HFF-Myc (cell line): Measurements from ENCODE around the gene GALNT10.

ENCODE experiments used
- DNase-seq: peaks from one replicate; pipeline ENCODE4 v3.0.0-alpha.2; 2011; ENCODE audit warnings: low read depth; ENCODE audit errors: extremely low read depth
- H3K4me3 ChIP-seq: replicated peaks from 2 replicates; pipeline ENCODE4 v1.5.1; 2011; ENCODE audit warnings: low read depth, mild to moderate bottlenecking, control low read depth, low read length
- CTCF ChIP-seq: IDR thresholded peaks from 2 replicates; pipeline ENCODE4 v1.5.1; 2012; ENCODE audit warnings: mild to moderate bottlenecking, low read depth, low read length, control low read depth; ENCODE audit errors: missing control alignments

GALNT10 gene

GRCh38 chr5:154211641-154212390 lies 21.3 kb downstream of the GALNT10 start:
- no peak for TF ChIP-seq CTCF
- H3K4me3 ChIP-seq = no peak overlapping the region
- DNase-seq = no peak

GRCh38 chr5:154213592-154213991 lies 23.1 kb downstream of the GALNT10 start:
- TF ChIP-seq CTCF = no peak
- DNase-seq = no peak
- H3K4me3 ChIP-seq = no peak overlapping the region

- H3K4me3 ChIP-seq = no peak overlapping the region
- DNase-seq = no peak
- no peak for TF ChIP-seq CTCF
Measured at GRCh38 chr5:154214371-154215106, 24.0 kb downstream of the GALNT10 start.

- no peak overlapping the region for H3K4me3 ChIP-seq
- no peak for DNase-seq
- no peak for TF ChIP-seq CTCF
Measured at GRCh38 chr5:154215571-154216325, 25.2 kb downstream of the GALNT10 start.

- no peak for TF ChIP-seq CTCF
Measured at GRCh38 chr5:154217462-154217861, 26.9 kb downstream of the GALNT10 start.

GRCh38 chr5:154218786-154219185 lies 28.3 kb downstream of the GALNT10 start:
- no peak for TF ChIP-seq CTCF
- no peak for DNase-seq
- H3K4me3 ChIP-seq = no peak overlapping the region

More at GRCh38 chr5:154217462-154217861, 26.9 kb downstream of the GALNT10 start:
- no peak overlapping the region for H3K4me3 ChIP-seq
- DNase-seq = no peak
